GM12801 (cell line): Measurements from ENCODE around the gene CMC2.

Source experiments
- TF ChIP-seq, protein P1 (sequence below): IDR thresholded peaks from one replicate; pipeline ENCODE4 v1.5.1; 2011; ENCODE audit warnings: control low read depth; ENCODE audit not compliant: insufficient read length; ENCODE audit errors: extremely low read depth

Gene CMC2

GRCh38 chr16:81006813-81007695 is at the start of gene CMC2, which contains the start of gene CENPN:
Gene CMC2, minus strand, starts transcription at chr16:81006885. Its CDS starts 9,491 bp downstream, at chr16:80997394.
Gene CENPN, plus strand, starts transcription at chr16:81007214. Its CDS starts 4,726 bp downstream, at chr16:81011940.
- TF ChIP-seq, protein P1, sequence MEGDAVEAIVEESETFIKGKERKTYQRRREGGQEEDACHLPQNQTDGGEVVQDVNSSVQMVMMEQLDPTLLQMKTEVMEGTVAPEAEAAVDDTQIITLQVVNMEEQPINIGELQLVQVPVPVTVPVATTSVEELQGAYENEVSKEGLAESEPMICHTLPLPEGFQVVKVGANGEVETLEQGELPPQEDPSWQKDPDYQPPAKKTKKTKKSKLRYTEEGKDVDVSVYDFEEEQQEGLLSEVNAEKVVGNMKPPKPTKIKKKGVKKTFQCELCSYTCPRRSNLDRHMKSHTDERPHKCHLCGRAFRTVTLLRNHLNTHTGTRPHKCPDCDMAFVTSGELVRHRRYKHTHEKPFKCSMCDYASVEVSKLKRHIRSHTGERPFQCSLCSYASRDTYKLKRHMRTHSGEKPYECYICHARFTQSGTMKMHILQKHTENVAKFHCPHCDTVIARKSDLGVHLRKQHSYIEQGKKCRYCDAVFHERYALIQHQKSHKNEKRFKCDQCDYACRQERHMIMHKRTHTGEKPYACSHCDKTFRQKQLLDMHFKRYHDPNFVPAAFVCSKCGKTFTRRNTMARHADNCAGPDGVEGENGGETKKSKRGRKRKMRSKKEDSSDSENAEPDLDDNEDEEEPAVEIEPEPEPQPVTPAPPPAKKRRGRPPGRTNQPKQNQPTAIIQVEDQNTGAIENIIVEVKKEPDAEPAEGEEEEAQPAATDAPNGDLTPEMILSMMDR: no peak

DNA sequence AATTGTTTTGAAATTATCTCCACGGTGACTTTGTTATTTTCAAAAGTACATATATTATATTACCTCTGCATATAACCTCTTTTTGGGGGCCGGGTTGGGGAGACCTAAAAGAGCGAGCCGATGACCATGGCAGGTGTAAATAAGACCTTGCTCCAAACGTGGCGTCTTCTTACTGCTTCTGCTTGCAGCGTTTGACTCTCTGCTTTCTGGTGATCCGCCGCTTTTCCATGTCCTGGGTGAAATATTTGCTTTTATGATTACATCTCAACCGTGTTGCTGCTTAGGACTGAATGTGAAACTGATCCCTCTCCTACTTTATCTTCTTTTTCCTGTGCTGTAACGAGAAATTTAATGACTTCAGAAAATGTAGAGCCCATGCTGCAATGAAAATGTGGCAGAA is 47.1 kb upstream of the CMC2 start:
- TF ChIP-seq, protein P1: no peak

DNA sequence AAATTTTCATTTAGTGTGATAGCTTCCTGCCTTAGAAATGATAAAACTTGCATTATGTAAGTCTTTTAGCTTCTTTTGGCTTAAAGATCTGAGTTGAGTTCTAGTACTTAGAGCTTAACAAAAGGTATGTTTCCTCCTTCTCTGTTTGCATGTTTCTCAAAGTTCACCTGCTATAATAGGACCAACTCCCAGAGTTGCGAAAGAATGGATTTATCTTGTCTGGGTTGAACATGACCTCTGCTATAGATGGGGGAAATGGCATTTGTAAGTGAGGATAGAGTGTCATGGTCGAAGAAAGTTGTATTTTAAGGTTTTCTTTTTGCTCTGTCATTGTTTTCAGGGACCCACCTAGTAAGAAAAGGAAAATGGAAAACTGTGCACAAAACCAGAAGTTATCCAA is 36.1 kb upstream of the CMC2 start:
- TF ChIP-seq, protein P1: no peak

DNA sequence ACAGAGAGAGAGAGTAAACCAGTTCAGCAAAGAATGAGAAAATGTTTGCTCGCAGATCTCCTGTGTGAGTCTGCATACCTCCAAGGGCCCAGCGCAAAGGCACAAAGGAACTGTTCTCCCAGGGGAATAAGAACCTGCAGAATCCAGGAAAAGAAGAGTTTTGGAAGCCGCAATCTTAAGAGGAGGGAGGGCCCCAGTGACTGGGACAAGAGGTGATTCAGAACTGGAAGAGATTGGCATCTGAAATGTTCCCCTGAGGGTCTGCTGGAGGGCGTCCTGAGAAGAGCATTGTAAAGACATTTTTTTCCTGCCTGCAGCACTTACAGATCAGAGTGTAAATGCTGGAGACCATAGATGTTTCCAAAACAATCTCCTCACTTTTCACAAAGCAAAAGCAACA is 35.0 kb upstream of the CMC2 start:
- TF ChIP-seq, protein P1: no peak

- TF ChIP-seq, protein P1: no peak
Measured at GRCh38 chr16:81040842-81041241, 34.2 kb upstream of the CMC2 start.

DNA sequence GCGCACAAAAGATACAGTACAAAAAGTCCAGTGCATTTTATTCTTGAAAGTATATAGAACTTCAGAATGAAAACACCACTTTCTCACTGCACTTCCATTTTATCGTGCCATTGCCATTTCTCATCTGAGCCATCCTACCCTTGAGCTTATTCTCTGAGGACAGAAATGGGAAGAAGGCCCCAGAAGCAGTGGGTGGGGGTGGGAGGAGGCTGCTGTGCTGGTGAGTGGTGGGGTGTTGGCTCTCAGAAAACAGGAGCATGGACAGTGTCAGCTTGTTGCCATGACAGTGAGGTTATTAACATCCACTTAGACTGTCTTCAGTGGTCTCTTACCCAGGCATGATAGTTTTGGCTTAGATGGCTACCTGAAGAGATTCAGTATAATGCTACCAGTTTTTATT is 33.4 kb upstream of the CMC2 start:
- TF ChIP-seq, protein P1: no peak

GRCh38 chr16:81036751-81037350 is 30.2 kb upstream of the CMC2 start:
- TF ChIP-seq, protein P1: no peak
